Hepatic stellate cell (primary cell): Measurements from ENCODE around the gene ANGEL1.

Source experiments
- DNase-seq: peaks from one replicate; pipeline ENCODE4 v3.0.0; 2011; ENCODE audit warnings: low spot score

Gene ANGEL1

GRCh38 chr14:76779221-76780057 lies 33.2 kb downstream of the ANGEL1 start:
- no peak for DNase-seq

GRCh38 chr14:76778546-76779215 lies 34.0 kb downstream of the ANGEL1 start:
- no peak for DNase-seq

GRCh38 chr14:76777721-76778120 lies 35.0 kb downstream of the ANGEL1 start:
- DNase-seq: no peak

- no peak for DNase-seq
These were observed 36.0 kb downstream of the ANGEL1 start for GRCh38 chr14:76776428-76777251.

- no peak for DNase-seq
These were observed 36.8 kb downstream of the ANGEL1 start for GRCh38 chr14:76775695-76776427.

- DNase-seq: no peak
These were observed 37.6 kb downstream of the ANGEL1 start for GRCh38 chr14:76774821-76775694.

- DNase-seq: no peak
These were observed 38.5 kb downstream of the ANGEL1 start for GRCh38 chr14:76773956-76774820.

- DNase-seq: peak; percentile 92
These were observed 39.3 kb downstream of the ANGEL1 start for GRCh38 chr14:76773188-76773885.

- peak; percentile 65 for DNase-seq
These were observed 40.1 kb downstream of the ANGEL1 start for GRCh38 chr14:76772300-76773187.

GRCh38 chr14:76771437-76771980 lies 41.2 kb downstream of the ANGEL1 start:
- no peak for DNase-seq

GRCh38 chr14:76770521-76771436 lies 41.9 kb downstream of the ANGEL1 start:
- DNase-seq: no peak

- no peak for DNase-seq
These were observed 42.9 kb downstream of the ANGEL1 start for GRCh38 chr14:76769636-76770292.

- no peak for DNase-seq
These were observed 43.8 kb downstream of the ANGEL1 start for GRCh38 chr14:76768671-76769500.

- no peak for DNase-seq
These were observed 44.7 kb downstream of the ANGEL1 start for GRCh38 chr14:76767681-76768656.
